H1 (cell line): ENCODE measurements around the gene FGF14. TPM values are rescaled to one million over a fixed set of nuclear protein-coding genes. Genes with fewer than 3 reads are reported as not detected.

Experiments
- SUZ12 ChIP-seq: fragments of 200-600 bp; sonication (generic); IDR thresholded peaks from 2 replicates; pipeline ENCODE4 v1.6.1; 2012; ENCODE audit warnings: mild to moderate bottlenecking, inconsistent platforms, low read length, moderate library complexity, mixed read lengths
- polyA plus RNA-seq, 7 experiments: library from polyadenylated mRNA; depleted of rRNA in 3 of 7; stranded (reverse) in 5 of 7; unstranded in 2 of 7; fragments of >200 nt in 5 of 7; fragments of 200-250 nt in 2 of 7; gene quantifications; 1 replicate in 5 of 7; 2 replicates in 1 of 7; 4 replicates in 1 of 7; pipeline versions ENCODE4 v1.2.1 to v1.2.3, GENCODE V29; 2011 to 2013; ENCODE audit warnings: missing spikeins in 2 of 7, mixed read lengths in 2 of 7
- total RNA-seq: library from RNA; stranded (reverse); fragmentation: NEBNext Ultra II Directional; extraction: Animal tissue kit (Norgen Biotek cat#: 25700); gene quantifications from 2 replicates; pipeline ENCODE4 v1.2.1, GENCODE V29; 2021

FGF14 gene
- total and polyA plus RNA-seq, 2 of the 8 experiments (the other 6 are each of a cell fraction or from before 2014, with no cell fraction given), result 0.05 to 0.58 TPM

- no peak for TF ChIP-seq SUZ12
- TF ChIP-seq, all 59 proteins: peak for 0
Observed at GRCh38 chr13:101780211-101780610, 621.6 kb downstream of the FGF14 start (continued).
